ENCODE results near the gene ANLN.
"Not testable (repeated sequence)": the region's sequence is repeated elsewhere in the genome, so short reads cannot be mapped to it uniquely, and the experiment has no call there.

The ANLN gene

GRCh38 chr7:36379831-36380504 lies 9.7 kb upstream of the ANLN start:
- Histone ChIP-seq H3K9me3 (ENCODE audit: insufficient read depth, low read length) (no peaks in the 10 kb centered on the region), H3K4me3 (ENCODE audit: insufficient read depth, low read length, poor library complexity, severe bottlenecking) (no peak overlapping the region), H3K27ac (ENCODE audit: low read depth, low read length) (no peak overlapping the region), H3K9ac (ENCODE audit: low read length) (no peak overlapping the region), H3F3A (ENCODE audit: insufficient read depth) (peaks cover 3% of the 10 kb centered on the region; the same call in 1 of the 2 replicates), H2AFZ (ENCODE audit: low read depth, low read length, severe bottlenecking) (no peak overlapping the region), H3K9me2 (replicated peaks; ENCODE audit: insufficient read depth, low read length) (no peaks in the 10 kb centered on the region), H4K20me1 (ENCODE audit: low read depth, low read length) (no peaks in the 10 kb centered on the region), H3K36me3 (ENCODE audit: low read length) (no peaks in the 10 kb centered on the region), H3K4me2 (ENCODE audit: low read depth, low read length, poor library complexity, severe bottlenecking) (no peak overlapping the region), H3K27me3 (ENCODE audit: low read length) (no peaks in the 10 kb centered on the region), H3K79me2 (ENCODE audit: insufficient read depth, low read length) (no peaks in the 10 kb centered on the region)
- no peak for TF ChIP-seq EZH2phosphoT487 (conservative IDR thresholded peaks at IDR 0.05; ENCODE audit: low read length)
- TF ChIP-seq, protein P1, sequence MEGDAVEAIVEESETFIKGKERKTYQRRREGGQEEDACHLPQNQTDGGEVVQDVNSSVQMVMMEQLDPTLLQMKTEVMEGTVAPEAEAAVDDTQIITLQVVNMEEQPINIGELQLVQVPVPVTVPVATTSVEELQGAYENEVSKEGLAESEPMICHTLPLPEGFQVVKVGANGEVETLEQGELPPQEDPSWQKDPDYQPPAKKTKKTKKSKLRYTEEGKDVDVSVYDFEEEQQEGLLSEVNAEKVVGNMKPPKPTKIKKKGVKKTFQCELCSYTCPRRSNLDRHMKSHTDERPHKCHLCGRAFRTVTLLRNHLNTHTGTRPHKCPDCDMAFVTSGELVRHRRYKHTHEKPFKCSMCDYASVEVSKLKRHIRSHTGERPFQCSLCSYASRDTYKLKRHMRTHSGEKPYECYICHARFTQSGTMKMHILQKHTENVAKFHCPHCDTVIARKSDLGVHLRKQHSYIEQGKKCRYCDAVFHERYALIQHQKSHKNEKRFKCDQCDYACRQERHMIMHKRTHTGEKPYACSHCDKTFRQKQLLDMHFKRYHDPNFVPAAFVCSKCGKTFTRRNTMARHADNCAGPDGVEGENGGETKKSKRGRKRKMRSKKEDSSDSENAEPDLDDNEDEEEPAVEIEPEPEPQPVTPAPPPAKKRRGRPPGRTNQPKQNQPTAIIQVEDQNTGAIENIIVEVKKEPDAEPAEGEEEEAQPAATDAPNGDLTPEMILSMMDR (IDR thresholded peaks at IDR 0.05; ENCODE audit: insufficient read depth, low read length, poor library complexity, severe bottlenecking): no peak

GRCh38 chr7:36381056-36381455 lies 8.6 kb upstream of the ANLN start:
- Histone ChIP-seq H3F3A (ENCODE audit: insufficient read depth) (peaks cover 3% of the 10 kb centered on the region; the same call in 1 of the 2 replicates), H2AFZ (ENCODE audit: low read depth, low read length, severe bottlenecking) (no peak overlapping the region), H3K4me2 (ENCODE audit: low read depth, low read length, poor library complexity, severe bottlenecking) (no peak overlapping the region), H3K27ac (ENCODE audit: low read depth, low read length) (no peak overlapping the region), H3K9me3 (ENCODE audit: insufficient read depth, low read length) (no peaks in the 10 kb centered on the region), H3K9me2 (replicated peaks; ENCODE audit: insufficient read depth, low read length) (no peaks in the 10 kb centered on the region), H3K9ac (ENCODE audit: low read length) (no peak overlapping the region), H3K79me2 (ENCODE audit: insufficient read depth, low read length) (no peaks in the 10 kb centered on the region), H4K20me1 (ENCODE audit: low read depth, low read length) (no peaks in the 10 kb centered on the region), H3K27me3 (ENCODE audit: low read length) (no peaks in the 10 kb centered on the region), H3K4me3 (ENCODE audit: insufficient read depth, low read length, poor library complexity, severe bottlenecking) (no peak overlapping the region), H3K36me3 (ENCODE audit: low read length) (no peaks in the 10 kb centered on the region)
- TF ChIP-seq, protein P1 (IDR thresholded peaks at IDR 0.05; ENCODE audit: insufficient read depth, low read length, poor library complexity, severe bottlenecking): no peak
- TF ChIP-seq EZH2phosphoT487 (conservative IDR thresholded peaks at IDR 0.05; ENCODE audit: low read length): no peak

- not testable (repeated sequence) for H2AFZ ChIP-seq (ENCODE audit: low read depth, low read length, severe bottlenecking); H3K4me3 ChIP-seq (ENCODE audit: insufficient read depth, low read length, poor library complexity, severe bottlenecking); H3K79me2 ChIP-seq (ENCODE audit: insufficient read depth, low read length); H3K9me2 ChIP-seq (replicated peaks; ENCODE audit: insufficient read depth, low read length); H3K4me2 ChIP-seq (ENCODE audit: low read depth, low read length, poor library complexity, severe bottlenecking); H3K9me3 ChIP-seq (ENCODE audit: insufficient read depth, low read length); H3K27me3 ChIP-seq (ENCODE audit: low read length); H3K36me3 ChIP-seq (ENCODE audit: low read length); H4K20me1 ChIP-seq (ENCODE audit: low read depth, low read length); H3F3A ChIP-seq (ENCODE audit: insufficient read depth); H3K9ac ChIP-seq (ENCODE audit: low read length); H3K27ac ChIP-seq (ENCODE audit: low read depth, low read length)
These were observed 6.4 kb upstream of the ANLN start for GRCh38 chr7:36383284-36383683.

- H3K36me3 ChIP-seq (ENCODE audit: low read length); H3K4me2 ChIP-seq (ENCODE audit: low read depth, low read length, poor library complexity, severe bottlenecking); H3K4me3 ChIP-seq (ENCODE audit: insufficient read depth, low read length, poor library complexity, severe bottlenecking); H4K20me1 ChIP-seq (ENCODE audit: low read depth, low read length); H3K9me2 ChIP-seq (replicated peaks; ENCODE audit: insufficient read depth, low read length); H3K27ac ChIP-seq (ENCODE audit: low read depth, low read length); H3K9ac ChIP-seq (ENCODE audit: low read length); H3K9me3 ChIP-seq (ENCODE audit: insufficient read depth, low read length); H2AFZ ChIP-seq (ENCODE audit: low read depth, low read length, severe bottlenecking); H3K27me3 ChIP-seq (ENCODE audit: low read length): not testable (repeated sequence)
- H3K79me2 ChIP-seq (ENCODE audit: insufficient read depth, low read length): peaks cover 10% of the 10 kb centered on the region
- H3F3A ChIP-seq (ENCODE audit: insufficient read depth): peaks cover 20% of the 10 kb centered on the region
These were observed 4.0 kb upstream of the ANLN start for GRCh38 chr7:36385646-36386045.

Data from SU-DHL-6 (cell line).